Pancreas (tissue), 10 donors: ENCODE data around the gene FXYD2. TPM values are rescaled to one million over a fixed set of nuclear protein-coding genes. Genes with fewer than 3 reads are reported as not detected.

Source experiments
- ATAC-seq, 4 donors: fragments of 200-7000 bp; cut with Tn5 transposase; one replicate each; pipeline versions ENCODE4 v1.8.0 to v1.9.1; 2020; ENCODE audit warnings: mild to moderate bottlenecking in 4 of 4, moderate library complexity in 4 of 4
- DNase-seq, 6 donors: peaks; one replicate each; pipeline ENCODE4 v3.0.0-alpha.2; 2020
- FAIRE-seq: peaks from 2 replicates; lab custom pipeline; 2012; peaks lifted over from hg19 to GRCh38; lab: Jason Lieb, UNC
- H3K27ac ChIP-seq, 4 donors: fragments of 200-600 bp; sonication (generic); 1 replicate in 3 of 4; 2 replicates in 1 of 4; pipeline versions ENCODE4 v1.5.0 to v1.8.0; 2020
- H3K27me3 ChIP-seq, 4 donors: fragments of 200-600 bp; one replicate each; pipeline ENCODE4 v1.8.0; 2021
- H3K36me3 ChIP-seq, 3 donors: fragments of 200-600 bp; sonication (generic) in 1 of 3; one replicate each; pipeline versions ENCODE4 v1.5.0 to v1.8.0; 2020 to 2021
- H3K4me1 ChIP-seq, 3 donors: fragments of 200-600 bp; one replicate each; pipeline ENCODE4 v1.8.0; 2021
- H3K4me3 ChIP-seq, 4 donors: fragments of 200-600 bp; sonication (generic) in 2 of 4; one replicate each; pipeline versions ENCODE4 v1.5.0 to v1.8.0; 2020 to 2021
- H3K9me3 ChIP-seq, 4 donors: fragments of 200-600 bp; one replicate each; pipeline ENCODE4 v1.8.0; 2021
- CTCF ChIP-seq, 4 donors: fragments of 200-600 bp; sonication (generic) in 3 of 4; IDR thresholded peaks; one replicate each; pipeline versions ENCODE4 v1.5.0 to v1.8.0; 2021; ENCODE audit warnings: antibody characterized with exemption in 4 of 4
- WGBS, 2 donors: extraction: QIAGEN DNeasy Blood & Tissue Kit; methylation state at CpG; one replicate each; pipeline ENCODE4 v1.1.7; 2013; 5-methylcytosine and 5-hydroxymethylcytosine counted together
- intact Hi-C, 3 donors: fragments of 100-400 bp; cut with DNase I; formaldehyde crosslinking; loops; one replicate each; pipeline versions ENCODE4 v1.11.1 to v1.14.2; 2022
- polyA plus RNA-seq, 2 donors: library from polyadenylated mRNA; stranded (reverse); fragments of 200-250 nt; gene quantifications; one replicate each; pipeline ENCODE4 v1.2.3, GENCODE V29; 2013
- total RNA-seq, 6 donors: library from RNA; stranded (reverse); fragmentation: NEBNext Ultra II Directional in 4 of 6; extraction: Animal tissue kit (Norgen Biotek cat#: 25700) in 4 of 6; gene quantifications; one replicate each; pipeline versions ENCODE4 v1.2.1 to v1.2.4, GENCODE V29; 2021 to 2023
- donor health status: healthy with polysubstance abuse.
- donor health status: DM: no; HTN: no; CAD: no; lungs with moderate emphysema.
- donor health status: DM: no; HTN: no; CAD: no.
- donor health status: control.
- donor health status: control.
- donor health status: Bipolar disorder and iron deficiency.
- donor health status: DM: yes; HTN: yes; CAD: no.
- donor health status: DM: no; HTN: no; CAD: no.
- donor health status: DM: no; HTN: no; CAD: no.
- donor health status: DM: yes; HTN: yes; CAD: no.

The FXYD2 gene
- total and polyA plus RNA-seq, 8 donors = 220 to 2,509 (median 342) TPM

- intact Hi-C loops = loop anchor here in 1 of 3 donors (10.0 kb wide), 1 partner anchor 375 kb away; no protein-coding TSS in a partner anchor
- Histone ChIP-seq H3K27ac (no peak overlapping the region), H3K36me3 (no peaks in the 10 kb centered on the region), H3K4me1 (peaks cover 6 to 7% (median 7%) of the 10 kb centered on the region in 3 donors), H3K4me3 (no peak overlapping the region), H3K9me3 (no peaks in the 10 kb centered on the region), H3K27me3 (peaks cover 0 to 7% (median 0%) of the 10 kb centered on the region in 4 donors)
- WGBS, 2 donors = 53 to 54% methylated on average over 5 of the region's 5 CpGs
- FAIRE-seq = no peak
- no peak for ATAC-seq
- no peak for TF ChIP-seq CTCF (IDR thresholded peaks at IDR 0.05)
- no peak for DNase-seq
These were observed 24.9 kb downstream of the FXYD2 start for GRCh38 chr11:117799634-117800033.

GRCh38 chr11:117796872-117797529 is 27.5 kb downstream of the FXYD2 start, which contains the start of gene DSCAML1:
Gene DSCAML1, minus strand, starts transcription at chr11:117797216. Its CDS starts 137 bp downstream, at chr11:117797079.
- Histone ChIP-seq H3K27ac (no peak within 1 kb of the TSS), H3K4me3 (peak within 1 kb of the TSS in 3 of 4 donors; percentile 2 to 41 (median 31)), H3K27me3 (peaks cover 0 to 7% (median 2%) of the 10 kb centered on the region in 4 donors), H3K9me3 (no peaks in the 10 kb centered on the region), H3K4me1 (peaks cover 6 to 7% (median 7%) of the 10 kb centered on the region in 3 donors), H3K36me3 (no peaks in the 10 kb centered on the region)
- intact Hi-C loops = no loop called here
- no peak for TF ChIP-seq CTCF (IDR thresholded peaks at IDR 0.05)
- peak in 1 of 6 donors; percentile 79 for DNase-seq
- ATAC-seq = peak; percentile 55 to 85 (median 82)
- WGBS, 2 donors = 3 to 6% methylated on average over 46 to 66 of the region's 66 CpGs
- no peak for FAIRE-seq

DNA sequence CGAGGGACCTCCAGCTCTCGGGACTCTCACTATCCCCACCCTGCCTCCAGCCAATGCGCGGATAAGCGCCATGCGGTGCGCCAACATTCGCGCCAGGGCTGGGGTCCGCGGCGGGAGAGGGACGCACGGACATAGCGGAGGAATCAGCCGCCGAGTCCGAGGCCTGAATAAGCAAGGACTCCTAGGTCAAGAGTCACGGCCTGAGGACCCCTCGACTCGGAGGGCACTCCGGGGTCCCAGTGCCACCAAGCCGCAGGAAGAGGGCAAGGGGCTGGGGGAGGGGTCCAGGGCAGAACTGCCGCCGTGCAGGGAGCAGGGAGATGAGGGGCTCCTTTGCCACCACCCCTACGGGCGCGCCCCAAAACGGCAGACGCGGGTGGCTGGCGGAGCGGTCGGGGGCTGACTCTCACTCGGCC is 28.1 kb downstream of the FXYD2 start:
- intact Hi-C loops = no loop called here
- H3K4me3 ChIP-seq = peak overlapping the region in 3 of 4 donors; percentile 2 to 41 (median 31)
- no peaks in the 10 kb centered on the region for H3K36me3 ChIP-seq
- H3K27ac ChIP-seq = no peak overlapping the region
- H3K9me3 ChIP-seq = no peaks in the 10 kb centered on the region
- 3% methylated on average over 35 of the region's 35 CpGs for WGBS, 2 donors
- TF ChIP-seq CTCF (IDR thresholded peaks at IDR 0.05) = no peak
- no peak for ATAC-seq
- peaks cover 6 to 7% (median 7%) of the 10 kb centered on the region in 3 donors for H3K4me1 ChIP-seq
- FAIRE-seq = no peak
- DNase-seq = no peak
- H3K27me3 ChIP-seq = peaks cover 0 to 7% (median 2%) of the 10 kb centered on the region in 4 donors

DNA sequence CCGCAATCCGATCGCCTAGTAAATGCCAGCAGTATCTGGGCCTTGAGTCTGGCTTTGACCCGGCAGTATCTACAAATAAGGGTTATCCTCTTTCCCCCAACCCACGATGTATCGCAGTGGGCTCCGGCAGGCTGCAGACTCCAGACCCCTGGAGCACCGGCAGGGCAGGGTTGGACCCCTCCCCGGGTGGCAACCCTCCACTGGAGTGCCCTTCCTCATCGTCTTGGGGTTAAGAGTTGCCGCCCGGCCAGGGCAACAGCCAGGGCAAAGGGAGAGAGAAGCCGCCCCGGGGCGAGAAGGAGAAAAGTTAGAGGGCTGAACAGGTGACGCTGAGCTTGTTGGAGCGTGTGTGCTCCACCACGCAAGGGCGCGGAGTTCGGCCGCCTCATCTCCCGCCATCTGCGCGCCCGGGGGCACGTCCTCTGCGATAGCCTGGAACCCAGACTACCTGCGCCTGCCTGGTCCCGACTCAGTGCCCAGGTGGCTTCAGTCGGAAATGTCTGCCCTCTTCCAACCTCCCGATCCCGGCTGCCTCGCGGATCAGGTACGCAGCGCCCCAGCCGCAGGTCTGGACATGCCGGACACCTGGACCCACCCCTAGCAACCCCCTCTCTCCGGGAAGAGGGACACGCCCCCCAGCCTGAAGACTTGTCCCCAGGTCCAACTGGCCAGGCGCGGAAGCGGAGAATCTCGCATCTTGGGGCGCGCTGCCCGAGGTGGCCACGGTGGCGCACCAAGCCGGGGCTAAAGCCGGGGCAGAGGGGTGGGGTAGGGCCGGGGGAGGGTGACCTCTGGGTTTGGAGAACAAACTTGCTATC is 28.7 kb downstream of the FXYD2 start:
- ATAC-seq = peak; percentile 28 to 54 (median 46)

More for the DNA sequence above, 28.7 kb downstream of the FXYD2 start:
- Histone ChIP-seq H3K27ac (no peak overlapping the region), H3K36me3 (no peaks in the 10 kb centered on the region), H3K9me3 (no peaks in the 10 kb centered on the region), H3K4me1 (peaks cover 6 to 7% (median 7%) of the 10 kb centered on the region in 3 donors), H3K4me3 (peak overlapping the region in 2 of 4 donors; percentile 31 to 41), H3K27me3 (peaks cover 0 to 7% (median 2%) of the 10 kb centered on the region in 4 donors)
- TF ChIP-seq CTCF (IDR thresholded peaks at IDR 0.05) = no peak
- DNase-seq (peak in 1 of 6 donors; percentile 57), FAIRE-seq (no peak)
- intact Hi-C loops = no loop called here
- 6% methylated on average over 50 to 53 of the region's 53 CpGs for WGBS, 2 donors
